HG03571 (cell line): Measurements from ENCODE around the gene PCDHA8.
"Not testable (repeated sequence)": the region's sequence is repeated elsewhere in the genome, so short reads cannot be mapped to it uniquely, and the experiment has no call there.

Source experiments
- ATAC-seq: cut with Tn5 transposase; IDR thresholded peaks from one replicate; pipeline ENCODE4 v1.9.1; 2021; ENCODE audit not compliant: unreplicated experiment

Gene PCDHA8

DNA sequence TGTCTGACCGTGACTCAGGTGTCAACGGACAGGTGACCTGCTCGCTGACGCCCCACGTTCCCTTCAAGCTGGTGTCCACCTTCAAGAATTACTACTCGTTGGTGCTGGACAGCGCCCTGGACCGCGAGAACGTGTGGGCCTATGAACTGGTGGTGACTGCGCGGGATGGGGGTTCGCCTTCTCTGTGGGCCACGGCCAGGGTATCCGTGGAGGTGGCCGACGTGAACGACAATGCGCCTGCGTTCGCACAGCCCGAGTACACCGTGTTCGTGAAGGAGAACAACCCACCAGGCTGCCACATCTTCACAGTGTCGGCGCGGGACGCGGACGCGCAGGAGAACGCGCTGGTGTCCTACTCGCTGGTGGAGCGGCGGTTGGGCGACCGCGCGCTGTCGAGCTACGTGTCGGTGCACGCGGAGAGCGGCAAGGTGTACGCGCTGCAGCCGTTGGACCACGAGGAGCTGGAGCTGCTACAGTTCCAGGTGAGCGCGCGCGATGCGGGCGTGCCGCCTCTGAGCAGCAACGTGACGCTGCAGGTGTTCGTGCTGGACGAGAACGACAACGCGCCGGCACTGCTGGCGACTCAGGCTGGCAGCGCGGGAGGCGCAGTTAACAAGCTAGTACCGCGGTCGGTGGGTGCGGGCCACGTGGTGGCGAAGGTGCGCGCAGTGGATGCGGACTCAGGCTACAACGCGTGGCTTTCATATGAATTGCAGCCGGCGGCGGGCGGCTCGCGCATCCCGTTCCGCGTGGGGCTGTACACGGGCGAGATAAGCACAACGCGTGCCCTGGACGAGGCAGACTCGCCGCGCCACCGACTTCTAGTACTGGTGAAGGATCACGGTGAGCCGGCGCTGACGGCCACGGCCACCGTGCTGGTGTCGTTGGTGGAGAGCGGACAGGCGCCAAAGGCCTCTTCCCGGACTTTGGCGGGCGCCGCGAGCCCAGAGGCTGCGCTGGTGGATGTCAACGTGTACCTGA lies 29.5 kb downstream of the PCDHA8 start:
- ATAC-seq = no peak

- ATAC-seq = no peak
Observed at GRCh38 chr5:140875085-140876065, 34.4 kb downstream of the PCDHA8 start, which contains the start of gene PCDHA12. TSS of gene PCDHA12 (plus strand) at chr5:140875308. CDS start at chr5:140875473, 165 bp downstream.

DNA sequence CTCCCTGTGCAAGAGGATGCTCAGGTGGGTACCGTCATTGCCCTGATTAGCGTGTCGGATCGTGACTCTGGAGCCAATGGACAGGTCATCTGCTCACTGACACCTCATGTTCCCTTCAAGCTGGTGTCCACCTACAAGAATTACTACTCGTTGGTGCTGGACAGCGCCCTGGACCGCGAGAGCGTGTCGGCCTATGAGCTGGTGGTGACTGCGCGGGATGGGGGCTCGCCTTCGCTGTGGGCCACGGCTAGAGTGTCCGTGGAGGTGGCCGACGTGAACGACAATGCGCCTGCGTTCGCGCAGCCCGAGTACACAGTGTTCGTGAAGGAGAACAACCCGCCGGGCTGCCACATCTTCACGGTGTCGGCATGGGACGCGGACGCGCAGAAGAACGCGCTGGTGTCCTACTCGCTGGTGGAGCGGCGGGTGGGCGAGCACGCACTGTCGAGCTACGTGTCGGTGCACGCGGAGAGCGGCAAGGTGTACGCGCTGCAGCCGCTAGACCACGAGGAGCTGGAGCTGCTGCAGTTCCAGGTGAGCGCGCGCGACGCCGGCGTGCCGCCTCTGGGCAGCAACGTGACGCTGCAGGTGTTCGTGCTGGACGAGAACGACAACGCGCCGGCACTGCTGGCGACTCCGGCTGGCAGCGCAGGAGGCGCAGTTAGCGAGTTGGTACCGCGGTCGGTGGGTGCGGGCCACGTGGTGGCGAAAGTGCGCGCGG lies 35.7 kb downstream of the PCDHA8 start:
- not testable (repeated sequence) for ATAC-seq

- ATAC-seq = no peak
Observed at GRCh38 chr5:140877262-140877581, 36.2 kb downstream of the PCDHA8 start.

DNA sequence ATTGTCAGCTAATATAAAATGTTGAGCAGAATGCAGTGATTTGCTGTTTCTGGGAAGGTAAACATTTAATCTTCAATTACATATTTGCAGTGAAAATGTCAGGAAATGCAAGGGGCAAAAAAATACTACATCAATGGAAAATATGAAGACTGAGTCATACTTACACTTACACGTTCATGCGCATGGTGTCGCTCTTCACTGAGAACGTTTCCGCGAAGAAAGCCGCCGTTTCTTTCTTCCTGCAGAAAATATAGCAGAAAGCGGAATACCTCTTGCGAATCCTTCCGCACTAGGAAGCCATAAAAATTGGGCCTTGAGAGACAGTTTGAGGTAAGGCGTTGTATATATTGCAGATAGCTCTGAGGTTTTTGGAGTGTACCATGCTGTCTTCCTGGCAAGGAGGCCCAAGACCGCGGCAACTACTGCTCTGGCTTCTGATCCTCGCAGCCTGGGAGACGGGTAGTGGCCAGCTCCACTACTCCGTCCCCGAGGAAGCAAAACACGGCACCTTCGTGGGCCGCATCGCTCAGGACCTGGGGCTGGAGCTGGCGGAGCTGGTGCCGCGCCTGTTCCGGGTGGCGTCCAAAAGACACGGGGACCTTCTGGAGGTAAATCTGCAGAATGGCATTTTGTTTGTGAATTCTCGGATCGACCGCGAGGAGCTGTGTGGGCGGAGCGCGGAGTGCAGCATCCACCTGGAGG lies 41.1 kb downstream of the PCDHA8 start, which contains the start of gene PCDHA13:
TSS of gene PCDHA13 (plus strand) at position 236 of the 702 bp plus-strand sequence. CDS start at position 381, 145 bp downstream.
- ATAC-seq = no peak

DNA sequence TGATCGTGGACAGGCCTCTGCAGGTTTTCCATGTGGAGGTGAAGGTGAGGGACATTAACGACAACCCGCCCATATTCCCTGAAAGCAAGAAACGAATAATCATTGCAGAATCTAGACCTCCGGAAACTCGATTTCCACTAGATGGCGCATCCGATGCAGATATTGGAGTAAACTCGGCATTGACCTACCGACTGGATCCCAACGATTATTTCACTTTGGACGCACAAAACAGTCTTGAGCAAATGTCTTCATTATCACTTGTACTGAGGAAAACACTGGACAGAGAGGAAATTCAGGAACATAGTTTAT lies 41.6 kb downstream of the PCDHA8 start:
- no peak for ATAC-seq

- no peak for ATAC-seq
Observed at GRCh38 chr5:140883373-140883772, 42.4 kb downstream of the PCDHA8 start.

- ATAC-seq = no peak
Observed at GRCh38 chr5:140883927-140884697, 43.1 kb downstream of the PCDHA8 start.
